ENCODE data around the gene IL22.

Gene IL22, protein sequence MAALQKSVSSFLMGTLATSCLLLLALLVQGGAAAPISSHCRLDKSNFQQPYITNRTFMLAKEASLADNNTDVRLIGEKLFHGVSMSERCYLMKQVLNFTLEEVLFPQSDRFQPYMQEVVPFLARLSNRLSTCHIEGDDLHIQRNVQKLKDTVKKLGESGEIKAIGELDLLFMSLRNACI

GRCh38 chr12:68253504-68253903 lies at the start of gene IL22:
Gene IL22, minus strand, starts transcription at chr12:68253604. Its CDS starts 156 bp downstream, at chr12:68253448.
- no peak for DNase-seq (ENCODE audit: low read depth in 2 of 2, low spot score in 1 of 2)

GRCh38 chr12:68297929-68298328 lies 44.5 kb upstream of the IL22 start:
- DNase-seq (ENCODE audit: low read depth in 2 of 2, low spot score in 1 of 2) = no peak

GRCh38 chr12:68294251-68294650 lies 40.8 kb upstream of the IL22 start:
- DNase-seq (ENCODE audit: low read depth in 2 of 2, low spot score in 1 of 2) = no peak

DNA sequence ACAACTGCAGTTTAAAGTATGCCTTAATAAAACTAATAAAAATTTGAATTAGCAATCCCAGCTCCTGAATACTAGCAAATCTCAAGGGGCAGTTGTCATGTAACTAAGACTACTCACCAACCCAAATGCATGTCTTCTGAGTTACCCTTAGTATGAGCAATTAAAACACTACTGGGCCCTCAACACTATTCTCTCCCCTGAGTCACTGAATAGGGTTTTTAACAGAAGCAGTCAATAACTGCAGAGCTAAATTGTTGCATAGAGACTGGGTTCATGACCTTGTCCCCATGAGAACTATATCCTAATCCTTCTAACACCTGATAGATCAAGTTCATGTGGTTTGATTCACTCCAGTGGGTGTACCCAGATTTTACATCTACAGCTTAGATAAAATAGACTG lies 39.9 kb upstream of the IL22 start:
- DNase-seq (ENCODE audit: low read depth in 2 of 2, low spot score in 1 of 2) = no peak

DNA sequence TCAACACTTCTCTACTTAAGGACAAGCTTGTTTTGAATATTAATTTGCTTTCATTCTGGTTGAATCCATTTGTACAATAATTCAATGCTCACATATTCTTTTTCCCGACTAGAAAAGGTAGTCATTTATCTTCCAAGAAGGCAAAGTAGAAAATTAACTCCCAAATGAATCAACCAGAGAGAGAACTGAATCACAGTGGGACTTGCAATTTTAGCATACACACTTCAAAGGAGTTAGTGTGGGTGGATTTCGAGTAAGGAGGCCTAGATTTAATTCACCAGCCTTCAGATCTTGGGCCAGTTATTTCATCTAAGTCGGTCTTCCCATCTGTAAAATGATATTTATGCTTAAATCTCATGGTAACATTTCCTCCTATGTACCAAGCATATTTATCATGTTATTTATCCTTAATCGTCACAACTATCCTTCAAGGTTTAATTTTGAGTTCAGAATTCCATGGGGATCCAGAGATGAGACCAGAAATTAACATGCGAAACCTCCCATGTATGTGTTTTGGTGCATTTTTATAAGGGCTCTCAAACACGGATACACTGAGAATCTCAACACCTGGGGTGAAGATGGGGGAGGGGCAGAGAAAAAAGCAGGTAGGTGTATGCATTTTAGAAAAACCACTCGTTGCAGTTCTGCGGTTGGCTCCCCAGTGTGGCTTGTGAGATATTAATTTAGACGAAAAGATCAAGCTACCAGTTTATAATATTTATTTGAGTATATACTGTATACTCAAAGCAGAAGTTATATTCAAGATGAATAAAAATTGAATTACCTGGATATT lies 38.9 kb upstream of the IL22 start:
- DNase-seq (ENCODE audit: low read depth in 2 of 2, low spot score in 1 of 2) = no peak

DNA sequence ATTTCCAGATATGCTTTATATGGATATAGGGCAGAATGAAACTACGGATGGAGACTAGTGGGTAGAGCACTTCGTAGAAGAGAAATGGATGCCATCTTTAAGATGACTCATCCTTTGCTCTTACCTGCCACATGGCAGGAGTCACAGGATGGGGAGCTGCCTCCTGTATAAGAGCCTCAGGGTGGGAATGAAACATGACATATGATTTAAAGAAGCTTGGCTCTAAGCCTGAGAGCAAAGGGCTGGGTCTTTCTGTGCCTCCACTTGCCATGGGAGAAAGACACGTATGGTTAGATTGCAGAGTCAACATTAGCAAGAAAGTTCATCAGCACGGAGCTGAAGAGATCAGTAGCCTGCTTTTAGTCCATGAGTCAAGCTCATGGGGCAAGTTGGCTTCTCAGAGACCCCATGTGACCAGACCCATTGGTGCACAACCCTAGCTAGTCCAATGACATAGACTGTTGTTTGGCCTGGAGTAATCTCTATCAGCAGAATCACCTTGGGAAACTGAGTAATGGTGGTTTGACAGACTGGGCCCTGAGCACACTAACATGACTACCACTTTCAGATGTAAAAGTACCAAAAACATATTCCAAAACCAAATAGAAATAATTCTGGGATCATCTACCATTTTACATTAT lies 38.1 kb upstream of the IL22 start:
- DNase-seq (ENCODE audit: low read depth in 2 of 2, low spot score in 1 of 2) = no peak

DNA sequence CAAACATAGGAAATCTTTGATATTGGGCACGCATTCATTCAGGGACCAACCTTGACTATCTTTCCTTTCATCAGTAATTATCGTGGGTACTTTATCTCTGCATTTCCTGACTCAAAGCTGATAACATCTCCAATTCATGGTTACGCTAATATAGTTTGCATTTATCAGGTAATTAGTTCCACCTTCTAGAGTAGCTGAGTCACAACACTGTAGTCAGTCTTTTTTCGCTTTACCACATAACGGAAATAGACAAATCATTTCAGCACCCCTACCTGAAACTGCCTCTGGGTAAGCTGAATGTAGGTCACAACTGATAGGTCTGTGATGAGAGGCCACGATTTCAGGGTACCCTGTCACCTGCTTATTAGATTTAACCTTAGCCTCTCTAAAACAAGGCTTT lies 36.7 kb upstream of the IL22 start:
- no peak for DNase-seq (ENCODE audit: low read depth in 2 of 2, low spot score in 1 of 2)

GRCh38 chr12:68287106-68287505 lies 33.7 kb upstream of the IL22 start:
- DNase-seq (ENCODE audit: low read depth in 2 of 2, low spot score in 1 of 2) = no peak

- no peak for DNase-seq (ENCODE audit: low read depth in 2 of 2, low spot score in 1 of 2)
Observed at GRCh38 chr12:68286396-68286795, 33.0 kb upstream of the IL22 start.

DNA sequence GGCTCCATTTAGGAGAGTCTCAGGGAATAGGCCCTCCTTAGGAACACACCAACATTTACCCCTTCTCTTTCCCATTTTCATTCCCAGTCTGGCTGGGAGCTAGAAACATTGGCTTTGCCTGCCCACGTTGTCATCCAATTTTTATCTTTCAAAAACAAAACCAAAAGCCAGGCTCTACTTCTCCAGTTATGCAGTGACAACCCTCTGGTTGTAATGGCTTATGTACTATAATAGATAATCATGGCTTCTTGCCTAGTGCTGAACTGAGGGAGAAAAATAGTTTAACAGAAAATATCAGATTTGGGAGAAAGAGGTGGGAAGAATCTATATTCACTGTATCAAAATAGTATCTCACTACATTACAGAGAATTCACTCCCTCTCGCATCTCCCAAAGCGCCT lies 32.1 kb upstream of the IL22 start:
- no peak for DNase-seq (ENCODE audit: low read depth in 2 of 2, low spot score in 1 of 2)

DNA sequence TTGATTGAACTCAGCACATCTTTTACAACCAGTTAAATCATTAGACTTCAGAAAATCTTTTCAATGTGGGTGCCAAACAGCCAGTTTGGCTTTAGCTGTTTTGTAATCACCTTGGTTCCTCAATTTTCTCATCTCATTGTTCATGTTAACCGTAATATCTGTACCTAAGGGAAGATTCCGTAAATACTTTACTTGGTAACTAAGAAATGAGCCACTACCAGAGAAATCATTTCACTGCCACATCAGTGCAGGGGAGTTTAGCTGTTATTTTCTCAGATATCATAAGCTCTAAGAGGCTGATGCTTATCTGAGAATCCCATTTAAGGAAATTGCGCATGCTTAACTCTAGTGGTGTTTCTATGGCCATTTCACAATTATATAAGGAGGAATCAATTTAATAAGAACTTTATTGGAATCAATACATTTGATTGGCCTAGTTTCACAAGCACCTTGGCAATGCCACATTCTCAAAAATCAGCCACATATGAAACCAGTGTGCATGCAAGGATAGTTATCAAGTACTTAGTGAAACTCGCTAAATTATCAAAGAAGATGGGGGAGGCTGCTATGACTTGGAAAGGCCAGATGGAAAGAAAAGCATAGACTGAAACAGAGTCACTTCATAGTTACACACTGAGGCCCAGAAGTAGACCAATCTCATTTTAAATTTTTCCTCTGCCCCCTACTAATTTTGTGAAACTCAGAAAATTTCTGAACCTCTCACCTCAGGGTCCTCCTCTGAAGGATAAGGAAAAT lies 28.1 kb upstream of the IL22 start:
- DNase-seq (ENCODE audit: low read depth in 2 of 2, low spot score in 1 of 2) = no peak

GRCh38 chr12:68280240-68280639 lies 26.8 kb upstream of the IL22 start:
- no peak for DNase-seq (ENCODE audit: low read depth in 2 of 2, low spot score in 1 of 2)

DNA sequence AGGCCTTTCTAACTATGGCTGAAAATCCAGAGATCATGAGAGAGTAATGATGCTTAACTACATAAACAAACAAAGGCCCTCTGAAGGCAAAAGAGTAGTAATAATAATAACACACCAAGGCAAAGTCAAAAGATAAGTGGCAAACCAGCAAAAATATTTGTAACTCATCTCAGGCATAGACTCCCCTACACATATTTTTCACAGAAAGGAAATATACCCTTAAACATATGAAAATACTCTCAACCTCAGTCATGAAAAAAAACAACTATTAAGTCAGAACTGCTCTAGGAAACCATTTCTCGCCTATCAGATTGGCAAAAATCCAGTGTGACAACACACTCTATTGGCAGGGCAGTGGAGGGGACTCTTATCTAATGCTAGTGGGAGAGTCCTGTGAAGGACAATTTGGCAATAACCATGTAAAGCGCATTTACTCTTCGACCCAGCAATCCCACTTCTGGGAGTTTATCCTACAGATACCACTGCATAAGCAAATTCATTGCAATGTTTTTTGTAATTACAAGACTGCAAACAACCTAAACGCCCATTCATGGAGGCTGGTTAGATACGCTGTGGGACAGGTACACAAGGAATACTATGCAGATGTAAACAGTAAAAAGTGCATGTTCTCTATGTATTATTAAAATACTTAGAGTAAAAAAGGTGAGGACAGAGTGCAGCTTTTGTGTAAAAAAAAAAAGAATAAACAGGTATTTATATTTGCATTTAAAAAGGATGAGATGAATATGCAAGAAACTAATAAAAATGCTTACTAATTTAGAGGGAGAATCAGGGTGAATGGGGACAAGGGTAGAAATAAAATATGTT lies 26.0 kb upstream of the IL22 start:
- DNase-seq (ENCODE audit: low read depth in 2 of 2, low spot score in 1 of 2) = no peak

- no peak for DNase-seq (ENCODE audit: low read depth in 2 of 2, low spot score in 1 of 2)
Observed at GRCh38 chr12:68276402-68276930, 23.1 kb upstream of the IL22 start.

- DNase-seq (ENCODE audit: low read depth in 2 of 2, low spot score in 1 of 2) = no peak
Observed at GRCh38 chr12:68272732-68273131, 19.3 kb upstream of the IL22 start.

GRCh38 chr12:68271346-68271745 lies 17.9 kb upstream of the IL22 start:
- DNase-seq (ENCODE audit: low read depth in 2 of 2, low spot score in 1 of 2) = no peak

- no peak for DNase-seq (ENCODE audit: low read depth in 2 of 2, low spot score in 1 of 2)
Observed at GRCh38 chr12:68270358-68270757, 17.0 kb upstream of the IL22 start.

DNA sequence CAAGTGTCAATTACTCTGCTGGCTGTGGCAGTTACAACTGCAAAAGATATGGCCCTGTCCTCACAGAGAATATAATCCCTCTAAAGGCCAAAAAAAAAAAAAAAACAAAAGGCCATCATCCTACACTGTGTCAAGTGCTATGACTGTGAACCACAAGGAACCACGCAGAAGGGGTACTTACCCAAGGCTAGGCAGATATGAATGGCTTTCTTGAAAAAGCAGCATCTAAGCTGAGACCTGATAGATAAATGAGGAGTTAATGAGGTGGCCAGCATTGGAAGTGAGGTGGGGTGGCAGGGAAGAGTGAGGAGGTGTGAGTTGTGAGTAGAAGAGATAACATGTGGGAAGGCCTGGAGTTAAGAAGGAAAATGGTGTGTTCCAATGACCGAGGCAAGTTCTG lies 16.4 kb upstream of the IL22 start:
- DNase-seq (ENCODE audit: low read depth in 2 of 2, low spot score in 1 of 2) = no peak

GRCh38 chr12:68268967-68269366 lies 15.6 kb upstream of the IL22 start:
- DNase-seq (ENCODE audit: low read depth in 2 of 2, low spot score in 1 of 2) = no peak

- no peak for DNase-seq (ENCODE audit: low read depth in 2 of 2, low spot score in 1 of 2)
Observed at GRCh38 chr12:68267892-68268396, 14.5 kb upstream of the IL22 start.

Measured in stimulated activated CD8-positive, alpha-beta memory T cell treated with anti-CD3 and anti-CD28 coated beads, Interleukin-4, amount 100 ng/mL, for 4 hours (primary cell).